ENCODE results near the gene VAC14.
A peak's percentile ranks its signal among the peaks of the same experiment; 100 is the strongest.

The VAC14 gene

DNA sequence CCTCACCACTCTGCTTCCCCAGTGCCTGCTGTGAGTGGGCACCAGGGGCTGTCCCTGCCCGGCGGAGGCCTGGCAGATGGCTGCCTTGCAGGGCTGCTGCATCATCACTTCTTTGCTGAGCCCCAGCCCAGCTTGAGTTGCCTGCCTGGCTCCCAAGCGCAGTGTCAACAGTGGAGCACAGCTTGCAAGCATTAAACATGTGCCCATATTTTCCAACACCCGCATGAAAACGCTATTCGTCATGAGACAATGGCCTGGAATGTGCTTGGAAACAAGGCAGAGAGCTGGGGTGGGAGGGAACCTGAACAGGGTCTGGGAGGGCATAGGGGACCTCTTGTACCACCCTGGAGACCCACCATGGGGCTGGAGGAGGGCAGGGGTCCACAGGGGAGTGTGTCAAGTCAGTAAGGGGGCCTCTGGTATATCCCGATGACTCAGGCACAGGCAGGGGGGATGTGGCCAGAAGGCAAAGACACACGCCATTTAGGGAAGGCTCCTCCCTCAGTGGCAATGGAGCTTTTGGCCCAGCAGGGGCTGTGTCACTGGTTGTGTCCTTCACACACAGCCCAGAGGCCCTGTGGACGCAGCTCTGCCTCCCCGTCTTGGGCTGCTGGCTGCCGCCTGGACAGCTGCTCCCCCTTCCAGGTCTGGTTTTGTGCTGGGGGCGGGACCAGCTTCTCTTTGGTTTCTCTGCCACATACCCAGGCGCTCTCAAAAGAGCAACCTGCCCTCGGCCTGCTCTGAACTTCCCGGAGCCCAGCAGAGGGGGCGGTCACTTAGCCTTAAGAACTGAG is 97.7 kb downstream of the VAC14 start:
- peak; percentile 17 for DNase-seq

DNA sequence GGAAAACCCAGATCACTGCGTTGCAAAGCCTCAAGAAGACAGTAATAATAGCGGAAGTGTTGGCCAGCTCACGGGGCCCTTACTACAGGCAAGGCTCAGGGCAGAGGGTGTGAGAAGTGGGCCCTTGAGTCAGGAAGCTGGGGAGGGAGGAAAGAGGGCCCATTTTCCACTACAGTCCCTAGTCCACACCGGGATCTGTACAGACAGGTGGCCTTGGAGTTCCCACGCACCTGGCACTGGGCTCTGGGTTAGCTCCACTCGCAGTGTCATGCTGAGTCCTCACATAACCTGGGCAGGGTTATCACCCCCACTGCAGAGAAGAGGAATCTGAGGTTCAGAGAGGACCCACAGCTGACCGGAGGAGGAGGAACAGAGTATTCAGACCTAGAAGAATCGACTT is 98.3 kb downstream of the VAC14 start:
- DNase-seq, result no peak

DNA sequence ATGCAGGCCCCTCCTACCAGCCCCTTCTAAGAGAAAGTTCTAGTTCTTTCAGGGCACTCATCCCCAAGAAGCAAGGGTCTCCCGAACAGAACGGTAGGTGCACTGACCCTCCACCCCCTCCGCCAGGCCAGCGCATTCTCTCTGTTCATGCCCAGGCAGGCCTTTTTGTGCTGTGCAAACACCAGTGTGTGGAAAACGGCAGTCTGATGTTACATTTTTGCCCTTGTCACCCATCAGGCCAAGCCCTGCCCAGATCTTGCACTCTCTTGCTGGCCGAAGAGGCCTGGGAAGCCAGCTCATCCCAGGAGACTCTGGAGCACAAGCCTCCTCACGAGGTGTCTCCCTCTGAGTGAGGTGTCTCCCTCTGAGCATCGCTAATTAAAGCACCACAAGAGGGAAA is 99.0 kb downstream of the VAC14 start:
- DNase-seq, result no peak

GRCh38 chr16:70701596-70701995 is 99.4 kb downstream of the VAC14 start:
- no peak for DNase-seq

- peak; percentile 38 for DNase-seq
Observed at GRCh38 chr16:70701036-70701435, 99.9 kb downstream of the VAC14 start.

DNA sequence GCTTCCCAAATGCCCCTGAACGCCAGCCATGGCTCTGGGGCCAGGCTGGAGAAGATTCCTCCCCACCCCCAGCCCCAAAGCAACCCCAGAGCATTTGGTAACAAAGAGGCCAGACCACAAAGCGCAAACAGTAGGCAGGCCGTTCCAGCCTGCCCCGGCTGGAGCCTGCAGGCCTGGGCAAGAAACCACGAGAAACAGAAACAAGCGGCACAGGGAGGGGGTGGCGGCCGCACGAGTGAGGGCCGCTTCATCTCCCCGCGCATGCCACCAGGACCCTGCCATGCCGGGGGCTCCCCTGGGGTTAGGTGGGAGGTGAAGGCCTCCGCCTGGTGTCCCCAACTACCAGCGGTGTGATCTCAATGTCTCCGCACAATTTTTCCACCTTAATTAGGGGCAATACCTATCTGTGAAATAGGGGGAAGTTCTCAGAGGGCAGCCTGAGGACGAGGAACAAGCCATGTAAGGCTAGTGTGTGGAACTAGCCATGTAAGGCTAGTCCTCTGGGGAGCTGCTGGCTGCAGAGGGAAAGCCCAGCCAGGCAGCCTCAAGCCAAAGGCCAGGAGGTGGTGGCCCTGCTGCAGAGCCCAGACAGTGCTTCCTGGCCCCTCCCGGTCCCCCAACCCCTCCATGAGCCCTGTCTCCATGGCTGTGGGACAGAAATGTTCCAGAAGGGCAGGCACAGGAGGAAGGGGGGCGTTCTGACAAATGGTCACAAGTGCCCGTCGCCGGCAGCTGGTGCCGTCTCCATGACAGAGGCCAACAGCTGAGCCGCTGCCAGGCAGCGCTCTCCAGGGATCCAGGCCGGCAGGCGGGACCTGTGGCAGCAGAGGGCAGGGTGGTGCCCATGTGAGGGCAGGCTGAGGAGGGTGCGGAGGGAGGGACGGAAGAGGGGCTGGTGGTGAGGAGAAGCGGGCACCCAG is 100.6 kb downstream of the VAC14 start:
- peak; percentile 47 for DNase-seq

GRCh38 chr16:70699696-70700095 is 101.3 kb downstream of the VAC14 start:
- no peak for DNase-seq

DNA sequence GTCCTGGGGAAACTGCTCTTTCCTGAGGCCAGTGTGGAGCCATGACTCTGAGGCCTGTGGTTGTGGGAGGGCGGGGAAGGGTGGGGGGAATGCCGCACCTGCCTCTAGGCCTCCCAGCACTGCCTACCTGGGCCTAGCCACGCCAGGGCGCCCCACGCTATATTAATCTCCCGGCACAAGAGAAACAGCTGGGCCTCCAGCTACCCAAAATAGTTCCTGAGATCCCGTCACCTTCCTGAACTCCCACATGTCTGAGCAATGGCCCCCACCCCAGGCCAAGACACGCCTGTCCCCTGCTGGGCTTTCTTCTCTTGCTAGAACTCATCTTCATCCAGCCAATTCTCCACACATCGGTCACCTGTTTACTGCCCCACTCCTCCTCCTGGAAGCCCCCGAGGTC is 102.1 kb downstream of the VAC14 start:
- DNase-seq, result no peak

GRCh38 chr16:70697594-70698170 is 103.3 kb downstream of the VAC14 start:
- DNase-seq, result no peak

GRCh38 chr16:70696952-70697593 is 103.9 kb downstream of the VAC14 start:
- peak; percentile 82 for DNase-seq

DNA sequence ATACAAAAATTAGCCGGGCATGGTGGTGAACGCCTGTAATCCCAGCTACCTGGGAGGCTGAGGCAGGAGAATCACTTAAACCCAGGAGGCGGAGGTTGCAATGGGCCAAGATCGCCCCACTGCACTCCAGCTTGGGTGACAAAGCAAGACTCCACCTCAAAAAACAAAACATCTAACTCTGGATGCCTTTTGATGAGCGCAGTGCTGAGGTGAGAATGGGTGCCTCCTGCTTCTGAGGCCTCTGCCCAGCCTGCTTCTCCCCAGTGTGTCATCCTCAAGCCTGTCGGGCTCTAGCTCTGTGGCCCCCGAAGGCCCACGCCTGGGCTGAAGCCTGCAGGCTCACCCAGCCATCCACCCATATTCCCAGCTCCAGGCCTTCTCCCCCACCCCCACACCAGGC is 104.6 kb downstream of the VAC14 start:
- no peak for DNase-seq

DNA sequence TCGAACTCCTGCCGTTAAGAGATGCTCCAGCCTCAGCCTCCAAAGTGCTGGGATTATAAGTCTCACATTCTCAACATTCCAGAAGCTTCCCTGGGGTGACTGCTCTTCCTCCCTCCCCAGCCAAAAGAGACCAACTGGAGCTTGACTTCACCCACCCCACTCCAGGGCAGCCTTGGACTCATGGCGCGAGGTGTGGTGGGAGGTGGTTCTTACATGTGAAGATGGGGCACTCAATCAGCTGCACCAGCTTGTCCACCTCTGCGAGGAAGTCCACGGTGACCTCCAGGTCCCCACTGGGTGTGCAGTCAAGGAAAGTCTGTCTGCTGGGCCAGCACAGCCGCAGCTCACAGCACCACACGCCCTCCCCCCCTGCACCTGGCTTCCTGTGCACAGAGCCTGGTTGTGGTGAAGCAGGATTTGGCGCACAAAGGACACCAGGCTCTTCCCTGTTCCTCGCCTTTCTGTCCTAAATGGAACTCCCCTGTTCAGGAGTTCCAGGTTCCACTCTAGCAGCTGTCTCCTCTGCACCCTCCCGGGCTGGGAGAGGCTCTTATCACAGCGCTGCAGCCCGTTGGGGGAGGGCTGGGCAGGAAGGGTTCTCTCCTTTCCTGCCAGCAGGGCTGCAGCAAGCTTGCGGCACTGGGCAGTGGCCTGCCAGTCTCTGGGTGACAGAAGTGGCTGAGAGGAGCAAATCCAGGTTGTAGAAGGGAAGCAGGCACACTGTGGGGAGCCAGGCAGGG is 105.5 kb downstream of the VAC14 start:
- DNase-seq, result peak; percentile 96

DNA sequence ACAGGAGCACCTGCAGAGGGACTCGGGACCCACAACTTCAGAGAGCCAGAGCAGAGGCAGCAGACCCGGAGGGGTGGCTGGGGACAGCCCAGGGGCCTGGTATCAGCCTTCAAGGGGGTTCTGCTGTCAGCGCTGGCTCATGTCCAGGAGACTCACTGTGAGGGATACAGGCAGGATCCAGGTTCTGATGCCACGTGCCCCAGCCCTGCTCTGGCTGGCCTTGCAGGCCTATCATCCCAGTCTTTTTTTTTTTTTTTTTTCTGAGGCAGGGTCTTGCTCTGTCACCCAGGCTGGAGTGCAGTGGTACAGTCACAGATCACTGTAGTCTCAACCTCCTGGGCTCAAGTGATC is 106.1 kb downstream of the VAC14 start:
- peak; percentile 66 for DNase-seq

DNA sequence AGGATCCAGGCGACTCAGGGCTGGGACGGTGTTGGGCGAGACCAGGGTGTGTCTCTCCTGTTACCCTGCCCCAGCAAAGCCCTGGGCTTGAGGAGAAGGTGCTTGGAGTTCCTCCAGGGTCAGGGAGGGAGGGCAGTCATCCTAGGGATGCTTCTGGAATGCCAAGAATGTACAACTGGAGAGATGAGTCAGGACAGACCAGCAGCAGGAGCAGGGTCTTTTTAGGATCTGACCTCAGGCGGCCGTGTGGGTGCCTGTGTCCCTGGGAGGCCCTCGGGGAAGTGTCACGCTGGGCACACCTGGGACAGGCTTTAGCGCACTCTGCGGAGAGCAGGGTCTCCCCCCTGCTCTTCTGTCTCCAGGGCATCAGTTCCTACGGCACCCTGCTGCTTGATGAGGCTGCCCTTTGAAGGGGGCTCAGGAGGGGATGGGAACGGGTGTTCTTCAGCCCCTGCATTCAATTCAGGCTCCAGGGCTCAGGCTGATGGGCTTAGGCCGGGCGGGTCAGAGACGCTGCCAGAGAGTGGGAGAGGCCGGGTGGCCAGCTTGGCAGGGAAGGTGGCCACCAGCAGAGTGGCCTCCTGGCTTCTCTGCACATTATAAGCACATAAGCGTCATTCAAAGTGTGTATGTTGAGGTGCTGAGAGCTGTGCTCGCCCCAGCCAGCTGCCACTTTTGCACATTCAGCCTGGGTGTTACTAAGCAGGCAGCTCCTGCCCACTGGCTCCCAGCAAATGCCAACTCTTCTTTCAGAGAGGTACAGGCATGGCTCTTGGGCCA is 106.7 kb downstream of the VAC14 start:
- DNase-seq, result no peak

GRCh38 chr16:70692873-70693671 is 107.9 kb downstream of the VAC14 start:
- DNase-seq, result no peak

- no peak for DNase-seq
Observed at GRCh38 chr16:70692130-70692872, 108.7 kb downstream of the VAC14 start.

- DNase-seq, result no peak
Observed at GRCh38 chr16:70691223-70692129, 109.5 kb downstream of the VAC14 start.

- DNase-seq, result no peak
Observed at GRCh38 chr16:70689970-70690891, 110.7 kb downstream of the VAC14 start.
